BLaER1 treated with 17β-estradiol and CSF1 and Interleukin-3, amounts not matched to agents 10 nM and 100 nM (cell line): Measurements from ENCODE around the gene NOL4L.
"Not testable (repeated sequence)": the region's sequence is repeated elsewhere in the genome, so short reads cannot be mapped to it uniquely, and the experiment has no call there.

Experiments used
- H3K27ac ChIP-seq, 11 experiments: shearing (Covaris generic); formaldehyde crosslinking; 2 replicates each; pipeline ENCODE4 v1.8.1; 2022
- H3K27me3 ChIP-seq, 11 experiments: shearing (Covaris generic); formaldehyde crosslinking; 2 replicates each; pipeline ENCODE4 v1.8.1; 2022
- H3K36me3 ChIP-seq, 11 experiments: shearing (Covaris generic); formaldehyde crosslinking; 2 replicates each; pipeline ENCODE4 v1.8.1; 2022
- H3K4me1 ChIP-seq, 10 experiments: shearing (Covaris generic); formaldehyde crosslinking; 2 replicates each; pipeline ENCODE4 v1.8.1; 2022
- H3K4me2 ChIP-seq, 11 experiments: shearing (Covaris generic); formaldehyde crosslinking; 2 replicates each; pipeline ENCODE4 v1.8.1; 2022
- H3K4me3 ChIP-seq, 10 experiments: shearing (Covaris generic); formaldehyde crosslinking; 2 replicates each; pipeline ENCODE4 v1.8.1; 2022
- H3K9ac ChIP-seq, 11 experiments: shearing (Covaris generic); formaldehyde crosslinking; 2 replicates each; pipeline ENCODE4 v1.8.1; 2022
- H3K9me3 ChIP-seq, 11 experiments: shearing (Covaris generic); formaldehyde crosslinking; replicated peaks in 1 of 11; 2 replicates each; pipeline ENCODE4 v1.8.1; 2022
- H4K20me1 ChIP-seq, 11 experiments: shearing (Covaris generic); formaldehyde crosslinking; 2 replicates each; pipeline ENCODE4 v1.8.1; 2022
- Cebpa-rat ChIP-seq, 11 experiments: shearing (Covaris generic); IDR thresholded peaks; 2 replicates each; pipeline ENCODE4 v1.8.1; 2022

NOL4L gene

GRCh38 chr20:32603046-32603726 lies 18.1 kb upstream of the NOL4L start:
- peak overlapping the region; percentile 75 to 89 (median 85) for H3K27ac ChIP-seq
- no peaks in the 10 kb centered on the region for H4K20me1 ChIP-seq
- H3K9me3 ChIP-seq = no peaks in the 10 kb centered on the region
- peaks cover 52 to 76% (median 69%) of the 10 kb centered on the region in 10 experiments for H3K4me1 ChIP-seq
- peaks cover 0 to 9% (median 0%) of the 10 kb centered on the region in 11 experiments; a peak in 1 of 22 replicates for H3K27me3 ChIP-seq
- no peaks in the 10 kb centered on the region for H3K36me3 ChIP-seq
- TF ChIP-seq Cebpa-rat (IDR thresholded peaks at IDR 0.05) = peak in 3 of 11 experiments; percentile 10 to 43 (median 21); a peak in 1 of 22 replicates
- H3K4me2 ChIP-seq = peak overlapping the region; percentile 77 to 96 (median 91)
- peak overlapping the region; percentile 52 to 76 (median 69); a peak in 20 of 22 replicates for H3K9ac ChIP-seq
- peak overlapping the region in 4 of 10 experiments; percentile 11 to 48 (median 20); a peak in 5 of 20 replicates for H3K4me3 ChIP-seq

- Histone ChIP-seq H3K4me2 (peak overlapping the region; percentile 77 to 96 (median 91)), H3K27me3 (peaks cover 0 to 8% (median 0%) of the 10 kb centered on the region in 11 experiments; a peak in 1 of 22 replicates), H3K4me1 (peaks cover 52 to 67% (median 60%) of the 10 kb centered on the region in 10 experiments), H3K9me3 (no peaks in the 10 kb centered on the region), H3K4me3 (0 out of 20 replicates have a peak overlapping the region, but pooled peaks of 1 of the 10 experiments have one; percentile 48), H3K9ac (peak overlapping the region in 9 of 11 experiments; percentile 54 to 76 (median 69); a peak in 12 of 22 replicates), H4K20me1 (no peaks in the 10 kb centered on the region), H3K36me3 (no peaks in the 10 kb centered on the region), H3K27ac (peak overlapping the region; percentile 75 to 89 (median 85); a peak in 21 of 22 replicates)
- TF ChIP-seq Cebpa-rat (IDR thresholded peaks at IDR 0.05) = no peak
These were observed 17.1 kb upstream of the NOL4L start for GRCh38 chr20:32602273-32602672.

- no peak for TF ChIP-seq Cebpa-rat (IDR thresholded peaks at IDR 0.05)
- Histone ChIP-seq H3K36me3 (no peaks in the 10 kb centered on the region), H3K9me3 (no peaks in the 10 kb centered on the region), H3K4me3 (no peak overlapping the region), H3K9ac (no peak overlapping the region), H3K27me3 (no peaks in the 10 kb centered on the region), H3K4me2 (peak overlapping the region in 1 of 11 experiments; percentile 89; a peak in 2 of 22 replicates), H3K4me1 (peaks cover 46 to 64% (median 53%) of the 10 kb centered on the region in 10 experiments), H4K20me1 (no peaks in the 10 kb centered on the region), H3K27ac (no peak overlapping the region; a peak in 1 of 22 replicates)
These were observed 15.6 kb upstream of the NOL4L start for GRCh38 chr20:32600681-32601237.

- Histone ChIP-seq H3K9ac (no peak overlapping the region), H3K4me3 (no peak overlapping the region), H3K4me1 (peaks cover 37 to 55% (median 44%) of the 10 kb centered on the region in 10 experiments), H3K9me3 (no peaks in the 10 kb centered on the region), H3K4me2 (peak overlapping the region in 1 of 11 experiments; percentile 19; a peak in 1 of 22 replicates), H3K36me3 (no peaks in the 10 kb centered on the region), H4K20me1 (no peaks in the 10 kb centered on the region), H3K27ac (no peak overlapping the region; a peak in 1 of 22 replicates), H3K27me3 (no peaks in the 10 kb centered on the region)
- TF ChIP-seq Cebpa-rat (IDR thresholded peaks at IDR 0.05) = no peak
These were observed 14.7 kb upstream of the NOL4L start for GRCh38 chr20:32599783-32600340.

GRCh38 chr20:32598606-32599005 lies 13.5 kb upstream of the NOL4L start:
- Histone ChIP-seq H4K20me1 (no peaks in the 10 kb centered on the region), H3K9ac (peak overlapping the region in 1 of 11 experiments; percentile 1; a peak in 1 of 22 replicates), H3K36me3 (no peaks in the 10 kb centered on the region), H3K4me2 (no peak overlapping the region), H3K4me1 (peaks cover 24 to 43% (median 32%) of the 10 kb centered on the region in 10 experiments), H3K9me3 (no peaks in the 10 kb centered on the region), H3K27ac (peak overlapping the region in 1 of 11 experiments; percentile 7; a peak in 1 of 22 replicates), H3K27me3 (no peaks in the 10 kb centered on the region), H3K4me3 (no peak overlapping the region)
- TF ChIP-seq Cebpa-rat (IDR thresholded peaks at IDR 0.05) = no peak

- TF ChIP-seq Cebpa-rat (IDR thresholded peaks at IDR 0.05) = no peak
- Histone ChIP-seq H4K20me1 (no peaks in the 10 kb centered on the region), H3K9ac (no peak overlapping the region)
These were observed 12.6 kb upstream of the NOL4L start for GRCh38 chr20:32597714-32598113.

GRCh38 chr20:32596681-32597252 lies 11.6 kb upstream of the NOL4L start:
- H4K20me1 ChIP-seq = no peaks in the 10 kb centered on the region
- H3K4me2 ChIP-seq = no peak overlapping the region
- no peaks in the 10 kb centered on the region for H3K36me3 ChIP-seq
- H3K27ac ChIP-seq = no peak overlapping the region
- no peak overlapping the region for H3K4me3 ChIP-seq
- peaks cover 6 to 24% (median 14%) of the 10 kb centered on the region in 10 experiments for H3K4me1 ChIP-seq
- H3K9ac ChIP-seq = no peak overlapping the region
- H3K27me3 ChIP-seq = no peaks in the 10 kb centered on the region
- TF ChIP-seq Cebpa-rat (IDR thresholded peaks at IDR 0.05) = no peak
- no peaks in the 10 kb centered on the region for H3K9me3 ChIP-seq

More at GRCh38 chr20:32597714-32598113, 12.6 kb upstream of the NOL4L start:
- Histone ChIP-seq H3K27me3 (no peaks in the 10 kb centered on the region), H3K9me3 (no peaks in the 10 kb centered on the region), H3K4me1 (peaks cover 15 to 34% (median 23%) of the 10 kb centered on the region in 10 experiments), H3K27ac (no peak overlapping the region), H3K36me3 (no peaks in the 10 kb centered on the region), H3K4me2 (no peak overlapping the region), H3K4me3 (no peak overlapping the region)

GRCh38 chr20:32595143-32595542 lies 10.0 kb upstream of the NOL4L start:
- peaks cover 0 to 15% (median 5%) of the 10 kb centered on the region in 10 experiments; a peak in 6 of 20 replicates for H3K4me1 ChIP-seq
- H3K27me3 ChIP-seq = no peaks in the 10 kb centered on the region
- no peak overlapping the region for H3K4me3 ChIP-seq
- H3K27ac ChIP-seq = no peak overlapping the region
- H3K9me3 ChIP-seq = no peaks in the 10 kb centered on the region
- no peak overlapping the region for H3K4me2 ChIP-seq
- H3K36me3 ChIP-seq = no peaks in the 10 kb centered on the region
- no peak for TF ChIP-seq Cebpa-rat (IDR thresholded peaks at IDR 0.05)
- no peak overlapping the region for H3K9ac ChIP-seq
- H4K20me1 ChIP-seq = no peaks in the 10 kb centered on the region

- H3K4me3 ChIP-seq, H3K27ac ChIP-seq, H3K27me3 ChIP-seq, H3K36me3 ChIP-seq, H4K20me1 ChIP-seq, H3K9ac ChIP-seq, H3K4me2 ChIP-seq, H3K9me3 ChIP-seq: not testable (repeated sequence)
- H3K4me1 ChIP-seq = peaks cover 0 to 15% (median 4%) of the 10 kb centered on the region in 10 experiments; a peak in 13 of 20 replicates
These were observed 9.5 kb upstream of the NOL4L start for GRCh38 chr20:32594669-32595068.
